HCT116 (cell line): ENCODE measurements around the gene RGS7.

Experiments
- ATF3 ChIP-seq: IDR thresholded peaks from 2 replicates; pipeline ENCODE4 v1.6.1; 2012
- CBX3 ChIP-seq: IDR thresholded peaks from 2 replicates; pipeline ENCODE4 v1.6.1; 2012; ENCODE audit warnings: low read depth
- CTCF ChIP-seq, 3 experiments: fragments of 200-600 bp in 1 of 3; sonication (generic) in 1 of 3; IDR thresholded peaks in 2 of 3; conservative IDR thresholded peaks in 1 of 3; 2 replicates each; pipeline ENCODE4 v1.5.1; 2012 to 2017; ENCODE audit warnings: low read depth in 2 of 3, low read length in 2 of 3, antibody characterized with exemption in 1 of 3, borderline replicate concordance in 1 of 3, control low read depth in 1 of 3, mild to moderate bottlenecking in 1 of 3, mixed read lengths in 1 of 3, mixed run types in 1 of 3, moderate library complexity in 1 of 3; ENCODE audit not compliant: insufficient read depth in 1 of 3
- EGR1 ChIP-seq: IDR thresholded peaks from 2 replicates; pipeline ENCODE4 v1.6.1; 2012; ENCODE audit warnings: low read depth
- EZH2 ChIP-seq: fragments of 200-600 bp; sonication (generic); IDR thresholded peaks from 2 replicates; pipeline ENCODE4 v1.6.1; 2017; ENCODE audit warnings: antibody characterized with exemption, mixed run types
- EZH2phosphoT487 ChIP-seq: fragments of 200-600 bp; IDR thresholded peaks from 2 replicates; pipeline ENCODE4 v1.6.1; 2018; ENCODE audit warnings: antibody characterized with exemption, borderline replicate concordance
- FOSL1 ChIP-seq: IDR thresholded peaks from 2 replicates; pipeline ENCODE4 v1.6.1; 2012; ENCODE audit warnings: low read depth
- MAX ChIP-seq: IDR thresholded peaks from 2 replicates; pipeline ENCODE4 v1.6.1; 2012
- POLR2A ChIP-seq: IDR thresholded peaks from 2 replicates; pipeline ENCODE4 v1.7.0; 2011; ENCODE audit warnings: borderline replicate concordance; ENCODE audit not compliant: insufficient read depth, insufficient read length; ENCODE audit errors: extremely low read depth
- POLR2AphosphoS5 ChIP-seq: IDR thresholded peaks from 2 replicates; pipeline ENCODE4 v1.6.1; 2011; ENCODE audit warnings: mild to moderate bottlenecking, low read depth, low read length, moderate library complexity
- RAD21 ChIP-seq: IDR thresholded peaks from 2 replicates; pipeline ENCODE4 v1.6.1; 2012; ENCODE audit warnings: low read depth, mild to moderate bottlenecking
- REST ChIP-seq: IDR thresholded peaks from 2 replicates; pipeline ENCODE4 v1.6.1; 2012; ENCODE audit warnings: low read depth
- SIN3A ChIP-seq: IDR thresholded peaks from 2 replicates; pipeline ENCODE4 v1.6.1; 2012; ENCODE audit warnings: low read depth
- TCF7L2 ChIP-seq: IDR thresholded peaks from 2 replicates; pipeline ENCODE4 v1.7.0; 2011; ENCODE audit warnings: borderline replicate concordance, inconsistent platforms; ENCODE audit not compliant: insufficient read depth, insufficient read length; ENCODE audit errors: extremely low read depth

- TF ChIP-seq CTCF (IDR thresholded peaks at IDR 0.05 in 2 of 3, conservative IDR thresholded peaks at IDR 0.05 in 1 of 3; ENCODE audit: borderline replicate concordance in 1 of 3, insufficient read depth in 1 of 3, low read depth in 2 of 3, low read length in 2 of 3) (no peak), ATF3 (no peak), EZH2 (no peak), EGR1 (no peak), POLR2AphosphoS5 (no peak), REST (no peak), RAD21 (no peak), MAX (no peak), TCF7L2 (no peak), SIN3A (no peak), EZH2phosphoT487 (no peak), CBX3 (no peak), POLR2A (no peak), FOSL1 (no peak)
These were observed 536.2 kb downstream of the RGS7 start for GRCh38 chr1:240820816-240821215.
